GM21619 (cell line): ENCODE data around the gene MDGA2.

ENCODE experiments used
- ATAC-seq: cut with Tn5 transposase; IDR thresholded peaks from one replicate; pipeline ENCODE4 v1.9.1; 2021; ENCODE audit not compliant: unreplicated experiment

MDGA2 gene

GRCh38 chr14:47675466-47676314 lies at the start of gene MDGA2:
Gene MDGA2, minus strand, starts transcription at chr14:47675605.
- ATAC-seq, result peak; percentile 50

GRCh38 chr14:47722929-47723693 lies 47.7 kb upstream of the MDGA2 start:
- no peak for ATAC-seq

GRCh38 chr14:47720281-47720680 lies 44.9 kb upstream of the MDGA2 start:
- ATAC-seq, result no peak

GRCh38 chr14:47715330-47715729 lies 39.9 kb upstream of the MDGA2 start:
- no peak for ATAC-seq

- no peak for ATAC-seq
These were observed 35.2 kb upstream of the MDGA2 start for GRCh38 chr14:47710581-47710980.

- ATAC-seq, result no peak
These were observed 30.3 kb upstream of the MDGA2 start for GRCh38 chr14:47705683-47706082.

GRCh38 chr14:47691829-47692228 lies 16.4 kb upstream of the MDGA2 start:
- no peak for ATAC-seq

GRCh38 chr14:47678993-47679392 lies 3.6 kb upstream of the MDGA2 start:
- no peak for ATAC-seq

- no peak for ATAC-seq
These were observed 2.8 kb upstream of the MDGA2 start for GRCh38 chr14:47678157-47678556.

GRCh38 chr14:47676315-47676617 lies 861 bp upstream of the MDGA2 start:
- ATAC-seq, result no peak

- no peak for ATAC-seq
These were observed 601 bp downstream of the MDGA2 start for GRCh38 chr14:47674543-47675465.

- no peak for ATAC-seq
These were observed 1.3 kb downstream of the MDGA2 start for GRCh38 chr14:47674148-47674542.

- ATAC-seq, result no peak
These were observed 9.9 kb downstream of the MDGA2 start for GRCh38 chr14:47665337-47666134.

GRCh38 chr14:47662466-47662865 lies 12.9 kb downstream of the MDGA2 start:
- ATAC-seq, result no peak

- no peak for ATAC-seq
These were observed 15.2 kb downstream of the MDGA2 start for GRCh38 chr14:47660158-47660557.

GRCh38 chr14:47658041-47658440 lies 17.4 kb downstream of the MDGA2 start:
- no peak for ATAC-seq

- no peak for ATAC-seq
These were observed 18.3 kb downstream of the MDGA2 start for GRCh38 chr14:47657143-47657542.

- ATAC-seq, result no peak
These were observed 24.1 kb downstream of the MDGA2 start for GRCh38 chr14:47651337-47651736.

GRCh38 chr14:47637753-47638152 lies 37.7 kb downstream of the MDGA2 start:
- ATAC-seq, result no peak
